Stimulated activated CD4-positive, alpha-beta T cell treated with anti-CD3 and anti-CD28 coated beads, Interleukin-1b, Interleukin-23, amount 100 ng/mL, for 4 hours (primary cell): ENCODE measurements around the gene LRRC26.

Experiments
- DNase-seq, 2 donors: peaks; one replicate each; pipeline ENCODE4 v3.0.0-alpha.2; 2020; ENCODE audit warnings: low read depth in 2 of 2

LRRC26 gene

GRCh38 chr9:137168573-137168903 is 1.3 kb downstream of the LRRC26 start:
- DNase-seq = no peak

GRCh38 chr9:137167747-137168572 is 1.9 kb downstream of the LRRC26 start:
- no peak for DNase-seq

GRCh38 chr9:137167277-137167746 is 2.5 kb downstream of the LRRC26 start:
- DNase-seq = no peak

GRCh38 chr9:137166380-137167229 is 3.2 kb downstream of the LRRC26 start:
- no peak for DNase-seq

GRCh38 chr9:137165250-137165836 is 4.5 kb downstream of the LRRC26 start:
- no peak for DNase-seq

GRCh38 chr9:137164370-137165249 is 5.2 kb downstream of the LRRC26 start:
- DNase-seq = no peak

DNA sequence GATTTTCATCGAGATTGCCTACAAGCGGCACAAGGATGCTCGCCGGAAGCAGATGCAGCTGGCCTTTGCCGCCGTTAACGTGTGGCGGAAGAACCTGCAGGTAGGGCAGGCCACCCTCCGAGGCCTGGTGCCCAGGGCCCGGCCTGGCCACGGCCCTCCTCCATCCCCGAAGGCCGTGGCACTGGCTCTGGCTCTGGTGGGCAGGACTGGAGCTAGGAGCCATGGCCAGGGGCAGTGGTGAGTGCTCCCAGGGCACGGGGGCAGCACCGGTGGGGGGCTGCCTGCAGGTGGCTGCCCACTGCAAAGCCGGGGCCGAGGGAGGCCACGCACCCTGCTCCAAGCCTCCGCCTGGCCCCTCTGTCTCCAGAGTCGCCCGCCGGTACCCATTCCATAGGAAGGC is 6.0 kb downstream of the LRRC26 start:
- no peak for DNase-seq

GRCh38 chr9:137163365-137163715 is 6.5 kb downstream of the LRRC26 start:
- DNase-seq = no peak

GRCh38 chr9:137162505-137163364 is 7.1 kb downstream of the LRRC26 start:
- DNase-seq = no peak

DNA sequence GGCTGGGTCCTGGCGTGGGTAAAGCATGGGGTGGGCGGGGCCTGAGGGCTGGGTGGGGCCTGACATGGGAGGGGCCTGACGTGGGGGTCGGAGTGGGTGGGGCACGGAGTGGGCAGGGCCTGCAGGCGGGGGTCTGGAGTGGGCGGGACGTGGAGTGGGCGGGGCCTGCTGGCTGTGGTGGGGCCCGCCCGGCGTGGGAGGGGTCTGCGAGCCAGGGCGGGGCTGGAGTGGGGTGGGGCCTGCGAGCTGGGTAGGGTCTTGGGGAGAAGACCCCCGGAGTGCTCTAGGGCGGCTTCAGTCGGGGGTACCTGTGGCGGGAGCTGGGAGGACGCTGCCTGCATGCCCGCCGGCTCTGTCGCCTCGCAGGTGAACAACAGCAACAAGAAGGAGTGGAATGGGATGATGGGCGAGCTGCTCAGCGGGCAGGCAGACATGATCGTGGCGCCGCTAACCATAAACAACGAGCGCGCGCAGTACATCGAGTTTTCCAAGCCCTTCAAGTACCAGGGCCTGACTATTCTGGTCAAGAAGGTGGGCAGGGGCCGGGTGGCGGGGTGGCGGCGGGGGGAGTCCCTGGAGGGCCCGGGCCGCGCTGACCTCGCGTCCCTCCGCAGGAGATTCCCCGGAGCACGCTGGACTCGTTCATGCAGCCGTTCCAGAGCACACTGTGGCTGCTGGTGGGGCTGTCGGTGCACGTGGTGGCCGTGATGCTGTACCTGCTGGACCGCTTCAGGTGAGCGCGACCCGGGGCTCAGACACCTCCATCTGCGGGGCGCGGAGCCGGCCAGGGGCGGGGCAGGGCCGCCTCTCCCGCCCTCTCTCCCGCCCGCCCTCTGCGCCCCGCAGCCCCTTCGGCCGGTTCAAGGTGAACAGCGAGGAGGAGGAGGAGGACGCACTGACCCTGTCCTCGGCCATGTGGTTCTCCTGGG is 8.0 kb downstream of the LRRC26 start:
- DNase-seq = no peak

DNA sequence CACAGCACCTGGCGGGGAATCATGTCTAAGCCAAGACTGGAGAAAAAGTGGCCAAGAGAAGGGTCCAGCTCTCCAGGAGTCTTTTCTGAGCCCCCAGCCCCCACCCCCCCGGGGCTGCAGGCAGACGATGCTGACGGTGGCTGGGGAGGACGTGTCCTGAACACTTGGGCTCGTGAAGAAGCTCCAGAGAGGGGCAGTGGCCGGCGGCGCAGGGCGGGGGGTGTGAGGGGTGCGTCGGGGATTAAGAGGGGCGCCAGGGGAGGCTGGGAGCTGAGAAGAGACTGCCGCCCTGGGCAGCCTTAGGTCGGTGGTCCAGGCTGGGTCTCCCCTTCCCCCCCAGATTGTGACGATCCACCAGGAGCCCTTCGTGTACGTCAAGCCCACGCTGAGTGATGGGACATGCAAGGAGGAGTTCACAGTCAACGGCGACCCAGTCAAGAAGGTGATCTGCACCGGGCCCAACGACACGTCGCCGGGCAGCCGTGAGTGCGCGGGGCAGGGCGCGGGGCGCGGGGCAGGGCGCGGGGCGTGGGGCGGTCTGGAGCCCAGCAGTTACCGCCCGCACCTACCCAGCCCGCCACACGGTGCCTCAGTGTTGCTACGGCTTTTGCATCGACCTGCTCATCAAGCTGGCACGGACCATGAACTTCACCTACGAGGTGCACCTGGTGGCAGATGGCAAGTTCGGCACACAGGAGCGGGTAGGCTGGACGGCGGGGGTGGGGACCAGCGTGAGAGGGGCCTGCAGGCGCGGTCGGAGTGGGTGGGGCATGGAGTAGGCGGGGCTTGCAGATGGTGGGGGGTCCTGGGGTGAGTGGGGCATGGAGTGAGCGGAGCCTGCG is 8.9 kb downstream of the LRRC26 start:
- DNase-seq = no peak

- DNase-seq = no peak
These were observed 9.8 kb downstream of the LRRC26 start for GRCh38 chr9:137160054-137160425.

DNA sequence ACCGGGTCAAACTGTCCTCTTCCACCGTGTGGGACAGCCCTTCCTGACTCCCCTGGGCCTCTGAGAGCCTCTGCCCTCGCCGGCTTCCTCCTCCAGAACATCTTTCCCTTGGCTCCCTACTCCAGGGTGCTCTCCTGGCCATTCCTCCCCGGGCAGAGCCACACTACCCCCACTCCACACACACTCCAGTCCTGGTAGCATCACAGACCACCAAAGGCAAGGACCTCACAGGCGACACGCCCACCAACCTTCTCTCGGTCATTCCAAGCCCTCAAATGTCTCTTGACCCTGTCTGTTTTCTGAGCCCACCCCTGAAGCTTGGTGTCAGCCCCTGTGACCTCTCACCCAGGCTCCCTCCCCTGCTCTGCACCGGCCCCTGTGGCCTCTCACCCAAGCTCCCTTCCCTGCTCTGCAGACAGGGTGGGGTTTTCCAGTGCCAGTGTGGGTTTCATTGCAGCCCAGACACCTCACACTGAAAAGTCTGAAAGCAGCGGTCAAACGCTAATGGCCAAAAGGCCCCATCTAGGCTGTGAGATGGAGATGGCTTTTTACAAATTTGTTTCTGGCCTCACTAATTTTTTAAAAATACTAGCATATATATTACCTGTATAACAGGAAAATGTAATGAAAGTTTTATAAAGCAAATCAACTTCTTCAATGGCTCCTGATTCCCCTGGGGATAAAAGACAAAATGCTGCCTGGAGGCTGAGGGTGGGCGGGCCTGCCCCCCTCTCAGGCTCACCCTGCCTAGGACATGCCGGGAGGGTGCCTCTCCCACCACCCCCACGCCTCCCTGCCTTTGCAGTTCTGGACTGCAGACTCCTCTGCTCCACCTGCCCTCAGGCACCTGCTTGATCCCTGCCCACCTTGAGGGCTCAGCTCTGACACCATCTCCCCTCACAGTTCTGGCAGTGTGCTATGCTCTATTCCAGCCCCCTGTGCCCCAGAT is 10.5 kb downstream of the LRRC26 start:
- DNase-seq = no peak

GRCh38 chr9:137158625-137159024 is 11.2 kb downstream of the LRRC26 start:
- DNase-seq = no peak

GRCh38 chr9:137157618-137158415 is 12.0 kb downstream of the LRRC26 start:
- DNase-seq = no peak

DNA sequence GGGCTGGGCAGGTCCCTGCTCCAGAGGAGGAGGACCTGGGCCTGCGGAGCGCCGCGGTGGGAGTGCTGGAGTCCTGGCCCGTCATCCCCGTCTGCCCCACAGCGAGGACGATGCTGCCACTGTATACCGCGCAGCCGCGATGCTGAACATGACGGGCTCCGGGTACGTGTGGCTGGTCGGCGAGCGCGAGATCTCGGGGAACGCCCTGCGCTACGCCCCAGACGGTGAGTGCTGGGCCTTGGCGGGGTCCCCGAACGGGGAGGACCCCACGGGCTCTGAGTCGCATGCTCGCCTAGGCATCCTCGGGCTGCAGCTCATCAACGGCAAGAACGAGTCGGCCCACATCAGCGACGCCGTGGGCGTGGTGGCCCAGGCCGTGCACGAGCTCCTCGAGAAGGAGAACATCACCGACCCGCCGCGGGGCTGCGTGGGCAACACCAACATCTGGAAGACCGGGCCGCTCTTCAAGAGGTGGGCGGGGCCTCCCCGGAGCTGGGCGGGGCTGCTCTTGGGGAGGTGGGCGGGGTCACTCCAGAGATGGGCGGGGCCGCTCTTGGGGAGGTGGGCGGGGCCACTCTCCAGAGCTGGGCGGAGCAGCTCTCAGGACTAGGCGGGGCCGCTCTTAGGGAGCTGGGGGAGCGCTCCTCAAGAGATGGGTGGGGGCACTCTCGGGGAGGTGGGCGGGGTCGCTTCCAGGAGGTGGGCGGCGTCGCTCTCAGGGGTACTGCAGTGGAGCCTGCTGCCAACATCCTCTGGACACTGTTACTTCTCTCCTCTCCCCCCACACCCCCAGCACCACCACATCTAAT is 13.1 kb downstream of the LRRC26 start:
- peak; percentile 59 to 62 for DNase-seq
